Measurements from ENCODE around the gene ACOT8.

ACOT8 gene

GRCh38 chr20:45873409-45874103 lies 16.4 kb upstream of the ACOT8 start:
- H3K9ac ChIP-seq (ENCODE audit: low read length) = no peak overlapping the region
- TF ChIP-seq, protein P1, sequence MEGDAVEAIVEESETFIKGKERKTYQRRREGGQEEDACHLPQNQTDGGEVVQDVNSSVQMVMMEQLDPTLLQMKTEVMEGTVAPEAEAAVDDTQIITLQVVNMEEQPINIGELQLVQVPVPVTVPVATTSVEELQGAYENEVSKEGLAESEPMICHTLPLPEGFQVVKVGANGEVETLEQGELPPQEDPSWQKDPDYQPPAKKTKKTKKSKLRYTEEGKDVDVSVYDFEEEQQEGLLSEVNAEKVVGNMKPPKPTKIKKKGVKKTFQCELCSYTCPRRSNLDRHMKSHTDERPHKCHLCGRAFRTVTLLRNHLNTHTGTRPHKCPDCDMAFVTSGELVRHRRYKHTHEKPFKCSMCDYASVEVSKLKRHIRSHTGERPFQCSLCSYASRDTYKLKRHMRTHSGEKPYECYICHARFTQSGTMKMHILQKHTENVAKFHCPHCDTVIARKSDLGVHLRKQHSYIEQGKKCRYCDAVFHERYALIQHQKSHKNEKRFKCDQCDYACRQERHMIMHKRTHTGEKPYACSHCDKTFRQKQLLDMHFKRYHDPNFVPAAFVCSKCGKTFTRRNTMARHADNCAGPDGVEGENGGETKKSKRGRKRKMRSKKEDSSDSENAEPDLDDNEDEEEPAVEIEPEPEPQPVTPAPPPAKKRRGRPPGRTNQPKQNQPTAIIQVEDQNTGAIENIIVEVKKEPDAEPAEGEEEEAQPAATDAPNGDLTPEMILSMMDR (IDR thresholded peaks at IDR 0.05; ENCODE audit: low read depth, low read length) = no peak
- TF ChIP-seq EZH2phosphoT487 (IDR thresholded peaks at IDR 0.05; ENCODE audit: low read depth) = no peak
- no peak overlapping the region for H3K4me2 ChIP-seq (ENCODE audit: low read length)
- H3K9me3 ChIP-seq (ENCODE audit: insufficient read depth, low read length) = no peaks in the 10 kb centered on the region
- no peak overlapping the region for H3K27ac ChIP-seq (ENCODE audit: low read length)
- H3K36me3 ChIP-seq (replicated peaks; ENCODE audit: low read depth, low read length) = no peaks in the 10 kb centered on the region
- H3K79me2 ChIP-seq (ENCODE audit: low read length) = no peaks in the 10 kb centered on the region
- H3K27me3 ChIP-seq (ENCODE audit: low read depth, low read length) = no peaks in the 10 kb centered on the region
- H3K4me3 ChIP-seq (ENCODE audit: low read length) = no peak overlapping the region
- H2AFZ ChIP-seq (ENCODE audit: low read depth, low read length) = no peak overlapping the region
- H4K20me1 ChIP-seq (ENCODE audit: insufficient read depth, low read length) = no peaks in the 10 kb centered on the region
- H3K4me1 ChIP-seq (ENCODE audit: low read length) = no peaks in the 10 kb centered on the region

DNA sequence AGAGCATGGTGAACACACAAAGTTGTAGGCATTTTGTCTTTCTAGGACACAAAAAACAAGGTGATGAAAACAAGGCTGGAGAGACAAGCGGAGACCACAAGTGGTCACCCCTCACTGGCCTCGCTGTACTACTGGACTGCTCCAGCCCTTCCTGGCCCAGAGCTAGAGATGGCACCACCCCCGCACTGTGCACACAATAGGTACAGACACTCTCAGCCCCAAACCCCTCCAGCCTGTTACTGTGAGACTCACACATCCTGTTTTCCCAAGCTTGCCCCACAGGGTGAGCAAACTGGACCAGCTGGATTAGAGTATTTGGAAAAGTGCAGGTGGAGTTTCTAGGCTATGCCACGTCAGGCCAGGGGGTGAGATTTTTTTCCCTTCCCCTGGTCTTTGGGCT lies 15.4 kb upstream of the ACOT8 start:
- Histone ChIP-seq H3K27ac (ENCODE audit: low read length) (no peak overlapping the region), H3K4me1 (ENCODE audit: low read length) (no peaks in the 10 kb centered on the region), H2AFZ (ENCODE audit: low read depth, low read length) (no peak overlapping the region), H3K4me2 (ENCODE audit: low read length) (no peak overlapping the region), H3K9me3 (ENCODE audit: insufficient read depth, low read length) (no peaks in the 10 kb centered on the region), H3K79me2 (ENCODE audit: low read length) (no peaks in the 10 kb centered on the region), H3K27me3 (ENCODE audit: low read depth, low read length) (no peaks in the 10 kb centered on the region), H3K36me3 (replicated peaks; ENCODE audit: low read depth, low read length) (no peaks in the 10 kb centered on the region), H3K9ac (ENCODE audit: low read length) (no peak overlapping the region), H4K20me1 (ENCODE audit: insufficient read depth, low read length) (no peaks in the 10 kb centered on the region), H3K4me3 (ENCODE audit: low read length) (no peak overlapping the region)
- no peak for TF ChIP-seq EZH2phosphoT487 (IDR thresholded peaks at IDR 0.05; ENCODE audit: low read depth)
- TF ChIP-seq, protein P1 (IDR thresholded peaks at IDR 0.05; ENCODE audit: low read depth, low read length) = no peak

DNA sequence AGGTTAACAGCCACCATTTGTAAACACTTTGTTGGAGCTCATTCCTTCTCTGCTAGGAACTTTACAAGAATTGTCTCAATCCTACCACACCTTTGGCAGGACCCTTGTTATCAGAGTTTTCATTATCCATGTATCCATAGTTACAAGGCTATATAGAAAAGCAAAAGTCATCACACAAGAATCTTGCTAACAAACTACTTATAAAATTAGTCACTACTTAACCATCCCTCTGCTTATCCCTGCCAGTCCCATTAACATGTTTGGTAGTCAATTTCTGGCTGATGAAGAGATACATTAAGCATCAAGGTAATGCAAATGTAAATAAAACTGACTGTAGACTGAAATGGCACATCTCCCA lies 10.6 kb upstream of the ACOT8 start:
- H4K20me1 ChIP-seq (ENCODE audit: insufficient read depth, low read length) = no peaks in the 10 kb centered on the region
- no peak overlapping the region for H3K9ac ChIP-seq (ENCODE audit: low read length)
- TF ChIP-seq, protein P1 (IDR thresholded peaks at IDR 0.05; ENCODE audit: low read depth, low read length) = no peak
- no peak for TF ChIP-seq EZH2phosphoT487 (IDR thresholded peaks at IDR 0.05; ENCODE audit: low read depth)
- no peak overlapping the region for H2AFZ ChIP-seq (ENCODE audit: low read depth, low read length)
- H3K9me3 ChIP-seq (ENCODE audit: insufficient read depth, low read length) = no peaks in the 10 kb centered on the region
- no peak overlapping the region for H3K4me2 ChIP-seq (ENCODE audit: low read length)
- no peaks in the 10 kb centered on the region for H3K4me1 ChIP-seq (ENCODE audit: low read length)
- H3K36me3 ChIP-seq (replicated peaks; ENCODE audit: low read depth, low read length) = no peaks in the 10 kb centered on the region
- no peak overlapping the region for H3K4me3 ChIP-seq (ENCODE audit: low read length)
- no peak overlapping the region for H3K27ac ChIP-seq (ENCODE audit: low read length)
- H3K79me2 ChIP-seq (ENCODE audit: low read length) = no peaks in the 10 kb centered on the region
- no peaks in the 10 kb centered on the region for H3K27me3 ChIP-seq (ENCODE audit: low read depth, low read length)

DNA sequence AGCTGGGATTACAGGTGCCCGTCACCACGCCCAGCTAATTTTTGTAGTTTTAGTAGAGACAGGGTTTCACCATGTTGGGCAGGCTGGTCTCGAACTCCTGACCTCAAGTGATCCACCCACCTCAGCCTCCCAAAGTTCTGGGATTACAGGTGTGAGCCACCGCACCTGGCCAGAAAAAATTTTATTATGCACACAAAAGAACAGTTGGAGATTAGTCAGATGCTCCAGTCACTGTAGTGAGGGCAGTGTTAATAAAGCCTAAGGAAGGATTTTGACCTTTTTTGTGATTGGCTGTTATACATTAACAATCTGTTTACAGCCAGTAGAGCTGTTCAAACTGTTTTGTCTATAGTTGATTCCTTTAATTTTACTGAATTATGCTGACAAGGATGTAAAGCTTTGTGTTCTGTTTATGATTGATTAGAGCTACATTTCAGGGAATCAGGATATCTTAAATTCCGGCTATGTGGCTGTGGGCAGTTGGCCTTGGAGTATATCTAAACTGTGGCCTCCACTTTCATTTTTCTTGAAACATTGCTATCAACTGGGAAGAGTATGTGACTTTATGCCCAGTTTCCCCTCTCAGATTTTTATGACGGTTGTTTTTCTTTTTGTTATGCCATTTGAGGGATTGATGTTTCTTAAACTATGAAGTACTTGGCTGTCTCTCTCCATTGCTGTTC lies 10.1 kb upstream of the ACOT8 start:
- Histone ChIP-seq H3K9me3 (ENCODE audit: insufficient read depth, low read length) (no peaks in the 10 kb centered on the region), H3K27ac (ENCODE audit: low read length) (no peak overlapping the region), H3K27me3 (ENCODE audit: low read depth, low read length) (no peaks in the 10 kb centered on the region), H3K79me2 (ENCODE audit: low read length) (no peaks in the 10 kb centered on the region), H4K20me1 (ENCODE audit: insufficient read depth, low read length) (no peaks in the 10 kb centered on the region), H3K4me2 (ENCODE audit: low read length) (no peak overlapping the region), H3K9ac (ENCODE audit: low read length) (no peak overlapping the region), H3K4me3 (ENCODE audit: low read length) (no peak overlapping the region), H3K4me1 (ENCODE audit: low read length) (no peaks in the 10 kb centered on the region), H3K36me3 (replicated peaks; ENCODE audit: low read depth, low read length) (no peaks in the 10 kb centered on the region), H2AFZ (ENCODE audit: low read depth, low read length) (no peak overlapping the region)
- TF ChIP-seq EZH2phosphoT487 (IDR thresholded peaks at IDR 0.05; ENCODE audit: low read depth) = no peak
